GM15510 (cell line): ENCODE measurements around the gene UBE3B.

Experiments used
- POLR2A ChIP-seq: IDR thresholded peaks from 3 replicates; pipeline ENCODE4 v1.6.1; 2011; ENCODE audit warnings: borderline replicate concordance; ENCODE audit not compliant: insufficient read length; ENCODE audit errors: extremely low read depth

Gene UBE3B

DNA sequence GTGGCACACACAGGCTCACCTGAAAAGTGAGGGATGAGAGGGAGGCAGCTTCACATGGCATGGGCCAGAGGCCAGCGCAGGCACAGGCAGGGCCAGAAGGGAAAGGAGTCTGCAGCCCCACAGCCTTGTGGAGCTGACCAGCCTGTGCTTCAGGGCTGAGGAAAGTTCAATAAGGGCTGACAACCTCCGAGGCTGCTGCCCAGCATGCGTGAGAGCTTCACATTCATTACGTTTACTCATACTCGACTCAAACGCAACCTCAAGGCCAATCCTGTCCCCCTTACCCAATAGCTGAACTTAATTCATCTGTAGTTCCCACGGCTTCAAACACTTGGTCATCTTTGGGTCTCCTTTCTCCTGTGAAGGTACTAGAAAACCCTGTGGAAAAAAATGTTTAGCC is 91.1 kb downstream of the UBE3B start:
- no peak for TF ChIP-seq POLR2A

DNA sequence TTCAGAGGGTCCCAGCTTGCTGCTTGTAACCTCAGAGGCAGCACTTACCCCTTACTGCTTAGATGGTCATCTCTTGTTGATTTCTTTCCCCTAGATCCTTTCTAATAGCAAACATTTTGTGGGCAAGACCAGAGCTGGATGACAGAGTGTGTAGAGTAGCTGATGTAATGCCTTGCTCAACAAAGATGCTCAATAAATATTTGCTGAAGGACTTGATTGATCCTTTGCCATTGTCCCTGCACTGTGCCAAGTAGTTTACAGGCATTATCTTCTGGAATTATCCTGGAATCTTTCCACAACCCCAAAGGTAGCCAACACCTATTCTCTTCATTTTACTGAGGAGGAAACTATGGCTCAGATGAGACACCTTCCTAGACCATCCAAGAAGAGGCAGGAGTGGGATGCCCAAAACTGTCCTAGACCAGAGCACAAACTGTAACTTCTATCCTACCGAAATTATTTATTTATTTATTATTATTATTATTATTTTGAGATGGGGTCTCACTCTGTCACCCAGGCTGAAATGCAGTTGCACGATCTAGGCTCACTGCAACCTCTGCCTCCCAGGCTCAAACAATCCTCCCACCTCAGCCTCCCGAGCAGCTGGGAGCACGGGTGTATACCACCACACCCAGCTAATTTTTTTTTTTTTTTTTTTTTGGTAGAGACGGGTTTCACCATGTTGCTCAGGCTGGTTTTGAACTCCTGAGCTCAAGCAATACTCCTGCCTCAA is 94.5 kb downstream of the UBE3B start:
- TF ChIP-seq POLR2A, result no peak

DNA sequence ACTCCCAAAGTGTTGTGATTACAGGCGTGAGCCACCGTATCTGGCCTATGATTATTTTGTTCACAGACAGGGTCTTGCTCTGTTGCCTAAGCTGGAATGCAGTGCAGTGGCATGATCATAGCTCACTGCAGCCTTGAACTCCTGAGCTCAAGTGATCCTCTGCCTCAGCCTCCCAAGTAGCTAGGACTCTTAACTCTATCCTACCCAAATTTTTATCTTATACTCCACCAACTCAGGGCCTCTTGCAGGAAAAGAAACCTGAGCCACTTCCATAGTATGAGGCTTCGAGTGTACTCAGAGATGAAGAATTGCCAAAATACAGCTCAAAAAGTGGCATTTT is 95.0 kb downstream of the UBE3B start:
- TF ChIP-seq POLR2A, result no peak

DNA sequence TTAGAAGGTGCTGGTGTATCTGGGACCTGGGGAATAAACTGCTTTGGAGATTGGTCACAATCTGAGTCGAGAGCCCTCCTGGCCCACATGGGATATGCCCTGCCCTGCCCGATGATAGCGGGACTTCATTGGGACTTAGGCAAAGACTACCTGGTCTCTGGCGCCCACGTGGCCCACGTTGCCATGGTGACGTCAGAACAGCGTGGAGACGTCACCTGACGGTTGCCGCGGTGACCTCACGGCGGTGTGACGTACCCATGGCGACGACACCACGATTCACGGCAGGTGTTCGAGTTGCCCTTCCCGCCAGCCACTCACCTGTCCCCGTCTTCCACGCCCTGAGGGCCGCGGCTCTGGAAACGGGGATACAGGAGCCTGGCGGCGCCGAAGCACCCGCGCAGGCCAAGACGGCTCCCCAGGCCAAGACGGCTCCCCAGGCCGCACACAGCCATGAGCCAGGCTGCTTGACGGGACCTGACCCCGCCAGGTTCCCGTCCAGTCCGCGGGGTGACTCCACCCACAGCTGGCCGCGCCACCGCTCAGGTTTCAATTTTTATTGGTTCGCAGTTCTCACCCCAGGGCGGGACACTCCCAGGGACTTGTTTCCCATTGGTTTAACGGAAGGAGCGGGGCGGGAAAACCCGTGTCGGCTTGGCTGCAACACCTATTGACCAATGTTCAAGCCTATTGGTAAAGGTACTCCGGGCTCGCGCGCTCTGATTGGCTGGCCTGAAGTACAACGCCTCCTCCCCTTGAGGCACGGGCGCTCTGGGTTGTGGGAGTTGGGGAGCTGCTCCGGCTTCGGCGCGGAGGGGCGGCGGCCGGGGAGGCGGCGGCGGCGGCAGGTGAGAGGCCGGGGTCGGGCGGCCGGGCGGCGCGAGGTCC is 95.8 kb downstream of the UBE3B start, which contains the start of the genes MMAB and MVK:
TSS of gene MMAB (minus strand) at position 476 of the 885 bp plus-strand sequence. CDS start at position 452, 24 bp downstream.
TSS of gene MVK (plus strand) at position 766 of the 885 bp plus-strand sequence. CDS start 1,029 bp downstream, outside the sequence.
- TF ChIP-seq POLR2A, result peak; percentile 84

DNA sequence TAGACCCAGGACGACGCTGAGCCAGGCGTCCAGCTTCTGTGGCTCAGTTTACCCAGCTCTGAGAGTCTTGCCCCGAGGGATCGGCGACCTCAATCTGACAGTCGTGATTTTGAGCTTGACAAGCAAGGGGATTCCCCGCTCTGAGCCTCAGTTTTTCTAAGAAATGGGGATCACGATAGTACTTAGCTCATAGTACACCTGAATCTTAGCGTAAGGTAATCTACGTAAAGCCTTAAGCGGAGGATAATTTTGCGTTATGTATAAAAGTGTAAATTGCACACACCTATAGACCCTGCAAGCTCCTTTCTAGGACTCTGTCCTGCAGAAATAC is 96.4 kb downstream of the UBE3B start:
- no peak for TF ChIP-seq POLR2A

DNA sequence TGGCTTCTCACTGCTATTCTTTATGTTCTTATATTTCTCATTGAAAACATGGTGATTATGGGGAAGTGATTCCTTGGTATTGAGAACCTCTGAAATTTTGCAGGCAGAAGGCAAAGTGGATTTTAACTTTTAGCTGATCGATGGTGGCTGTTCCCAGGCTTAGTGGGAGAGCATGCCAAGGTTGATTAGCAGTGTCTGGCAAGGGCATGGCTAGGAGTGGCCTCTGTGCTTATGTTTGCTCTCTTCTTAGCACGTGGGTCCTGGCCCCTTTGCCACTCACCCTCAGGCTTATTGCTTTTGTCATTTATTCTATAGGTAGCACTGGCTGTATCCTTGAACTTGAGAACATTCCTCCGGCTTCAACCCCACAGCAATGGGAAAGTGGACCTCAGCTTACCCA is 98.2 kb downstream of the UBE3B start:
- no peak for TF ChIP-seq POLR2A

DNA sequence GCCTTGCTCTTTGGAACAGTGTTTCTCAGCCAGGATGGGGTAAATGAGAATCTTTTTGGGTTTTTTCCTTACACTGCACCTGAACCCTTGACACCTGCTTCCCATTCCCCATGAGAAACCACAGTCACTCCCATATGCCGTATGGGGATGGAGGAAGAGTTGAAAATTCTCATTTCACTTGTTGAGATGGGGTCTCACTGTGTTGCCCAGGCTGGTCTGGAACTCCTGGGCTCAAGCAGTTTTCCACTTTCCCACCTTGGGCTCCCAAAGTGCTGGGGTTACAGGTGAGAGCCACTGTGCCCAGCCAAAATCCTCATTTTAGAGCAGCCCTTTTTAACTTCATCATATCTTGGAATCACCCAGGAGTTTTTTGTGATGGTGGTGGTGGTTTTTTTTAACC is 99.9 kb downstream of the UBE3B start:
- TF ChIP-seq POLR2A, result no peak

DNA sequence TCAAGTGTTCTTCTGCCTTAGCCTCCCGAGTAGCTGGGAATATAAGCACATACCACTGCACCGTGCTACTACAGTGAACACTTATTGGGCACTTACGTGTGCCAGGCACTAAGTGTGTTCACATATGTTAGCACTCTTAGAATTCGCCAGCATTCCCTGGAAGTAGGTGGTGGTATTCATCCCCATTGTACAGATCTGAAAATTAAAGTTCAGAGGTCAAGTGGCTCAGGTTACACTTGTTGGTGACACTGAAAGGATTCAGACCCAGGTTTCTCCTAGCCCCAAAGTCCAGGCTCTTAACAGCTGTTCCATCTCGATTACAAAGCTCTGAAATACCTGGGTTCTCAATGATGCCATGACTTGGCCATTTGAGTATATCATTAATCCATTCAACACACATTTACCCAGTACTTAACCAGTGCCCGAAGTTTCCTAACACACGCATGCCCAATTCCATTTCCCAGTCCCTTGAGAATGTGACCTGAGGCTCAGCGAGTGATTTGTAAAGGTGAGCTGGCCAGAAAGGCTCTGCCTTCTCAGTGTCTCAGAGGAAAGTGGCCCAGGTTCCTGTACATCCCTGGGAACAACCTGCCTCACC is 101.0 kb downstream of the UBE3B start:
- no peak for TF ChIP-seq POLR2A

DNA sequence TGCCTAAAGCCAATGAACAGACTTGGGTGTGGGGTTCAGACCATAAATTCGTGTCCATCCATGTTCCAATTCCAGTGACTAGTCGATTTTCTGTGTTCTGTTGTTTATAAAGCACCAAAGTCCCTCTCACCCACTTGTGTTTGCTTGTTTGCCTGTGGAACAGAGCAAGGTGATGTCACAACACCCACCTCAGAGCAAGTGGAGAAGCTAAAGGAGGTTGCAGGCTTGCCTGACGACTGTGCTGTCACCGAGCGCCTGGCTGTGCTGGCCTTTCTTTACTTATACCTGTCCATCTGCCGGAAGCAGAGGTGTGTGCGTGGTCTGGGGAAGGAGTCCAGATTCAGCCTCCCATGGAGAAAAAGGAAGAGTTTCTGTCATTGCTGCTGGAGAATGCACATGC is 102.2 kb downstream of the UBE3B start:
- TF ChIP-seq POLR2A, result no peak

DNA sequence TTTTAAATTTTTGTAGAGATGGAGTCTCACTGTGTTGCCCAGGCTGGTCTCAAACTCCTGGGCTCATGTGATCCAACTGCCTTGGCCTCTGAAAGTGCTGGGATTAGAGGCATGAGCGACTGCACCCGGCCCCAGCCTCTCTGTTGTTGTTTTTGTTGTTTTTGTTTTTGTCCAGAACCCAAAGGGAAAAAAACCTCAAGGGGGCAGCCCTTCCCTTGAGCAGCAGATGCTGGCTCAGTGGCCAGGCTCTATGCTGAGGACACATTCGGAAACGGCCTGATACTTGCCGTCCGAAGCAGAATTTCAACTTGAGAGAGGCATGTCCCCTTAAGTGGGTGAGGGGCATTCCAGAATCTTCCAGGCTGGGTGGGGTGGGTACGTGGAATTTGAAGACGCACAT is 102.8 kb downstream of the UBE3B start:
- TF ChIP-seq POLR2A, result no peak

DNA sequence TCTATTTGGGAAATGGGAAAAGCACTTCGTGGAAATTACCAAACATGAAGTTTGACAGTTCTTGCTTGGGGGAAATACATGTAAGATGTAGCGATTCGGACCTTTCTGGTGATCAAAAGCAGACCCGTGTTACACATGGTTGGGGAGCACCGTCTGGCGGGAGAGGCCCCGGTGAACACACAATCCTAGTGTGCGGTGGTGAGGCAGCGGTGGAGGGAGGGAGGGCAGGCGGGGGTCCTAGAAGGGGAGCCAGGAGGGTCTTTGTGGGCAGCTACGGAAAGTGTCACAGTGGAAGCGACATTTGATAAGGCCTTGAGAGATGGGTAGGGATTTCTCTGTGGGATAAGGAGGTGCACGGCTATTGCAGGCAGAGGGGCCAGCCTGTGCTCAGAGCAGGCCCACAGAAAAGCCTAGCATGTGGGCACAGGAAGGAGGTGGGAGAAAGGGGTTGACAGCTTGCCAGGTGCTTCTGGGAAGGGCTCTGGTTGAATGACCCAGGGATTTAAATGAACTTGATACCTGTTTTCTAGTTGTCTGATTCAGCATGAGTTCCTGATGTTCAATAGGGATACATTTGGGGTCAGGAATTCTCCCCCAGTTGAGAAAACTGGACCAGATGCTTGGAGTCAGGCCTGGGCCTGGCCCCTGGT is 103.4 kb downstream of the UBE3B start:
- TF ChIP-seq POLR2A, result no peak

DNA sequence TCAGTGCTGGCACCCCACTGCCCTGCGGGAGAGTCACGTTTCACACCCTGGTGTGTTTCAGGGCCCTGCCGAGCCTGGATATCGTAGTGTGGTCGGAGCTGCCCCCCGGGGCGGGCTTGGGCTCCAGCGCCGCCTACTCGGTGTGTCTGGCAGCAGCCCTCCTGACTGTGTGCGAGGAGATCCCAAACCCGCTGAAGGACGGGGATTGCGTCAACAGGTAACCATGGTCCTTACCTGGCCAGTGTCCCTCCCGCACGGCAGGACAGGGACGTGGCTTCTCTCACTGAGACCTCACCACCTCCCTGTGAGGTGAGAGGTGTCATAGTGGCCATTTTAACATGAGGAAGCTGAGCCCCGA is 103.9 kb downstream of the UBE3B start:
- no peak for TF ChIP-seq POLR2A

DNA sequence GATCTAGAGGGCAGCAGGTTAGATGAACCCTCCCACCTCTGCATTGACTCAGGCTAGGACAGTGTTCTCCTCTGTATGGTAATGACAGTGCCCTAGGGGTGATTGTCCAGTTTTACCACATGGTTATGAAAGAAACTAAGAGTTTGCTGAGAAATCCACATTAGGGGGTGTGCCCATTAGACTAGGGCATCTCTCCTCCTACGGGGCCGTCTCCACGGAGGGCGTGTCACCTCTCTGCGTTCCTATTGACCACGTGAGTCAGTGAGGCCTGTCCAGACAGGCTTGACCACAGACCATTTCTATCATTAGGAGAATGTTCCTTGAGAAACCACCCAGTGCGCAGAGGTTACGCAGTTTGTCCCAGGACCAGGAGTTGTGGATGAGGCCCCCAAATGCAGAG is 104.4 kb downstream of the UBE3B start:
- no peak for TF ChIP-seq POLR2A

DNA sequence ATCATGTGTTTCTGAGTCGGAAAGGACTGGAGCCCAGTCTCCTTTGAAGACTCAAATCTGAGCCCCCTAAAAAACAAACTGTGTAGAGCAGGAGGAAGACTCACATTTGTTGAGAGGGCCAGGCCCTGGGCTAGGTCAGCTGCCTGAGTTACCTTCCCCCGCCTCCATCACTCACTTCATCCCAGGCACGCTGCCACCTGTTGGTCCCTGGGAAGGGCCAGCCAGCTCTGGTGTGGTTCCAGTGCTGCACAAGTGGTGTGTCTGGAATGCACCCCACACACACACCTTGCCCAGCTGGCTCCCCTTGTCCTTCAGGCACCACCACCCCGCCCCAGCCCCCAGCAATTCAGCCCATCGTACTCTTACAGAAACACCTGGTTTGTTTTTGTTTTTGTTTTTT is 105.2 kb downstream of the UBE3B start:
- TF ChIP-seq POLR2A, result no peak

DNA sequence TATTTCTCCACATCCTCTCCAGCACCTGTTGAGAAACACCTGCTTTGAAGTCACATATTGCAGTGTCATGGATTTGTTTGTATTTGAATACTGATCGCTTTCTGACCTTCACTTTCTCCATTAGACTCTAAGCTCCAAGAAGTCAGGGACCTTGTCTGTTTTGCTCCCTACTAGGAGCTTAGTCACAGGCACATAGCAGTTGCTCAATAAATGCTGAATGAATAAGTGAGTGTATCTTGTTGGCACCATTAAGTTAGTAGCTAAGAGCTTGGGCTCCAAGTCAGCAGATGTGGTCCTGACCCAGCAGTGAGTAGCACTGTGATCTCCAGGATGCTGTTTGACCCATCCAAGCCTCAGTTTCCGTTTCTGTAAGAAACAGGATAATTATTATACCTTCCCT is 106.3 kb downstream of the UBE3B start:
- TF ChIP-seq POLR2A, result no peak
